ENCODE results near the gene RIT2. TPM values are rescaled to one million over a fixed set of nuclear protein-coding genes. Genes with fewer than 3 reads are reported as not detected.

The RIT2 gene
- total RNA-seq, 4 donors from 2014 or later = not detected

- no peaks in the 10 kb centered on the region for H3K4me1 ChIP-seq
- H3K27me3 ChIP-seq = no peaks in the 10 kb centered on the region
- no peaks in the 10 kb centered on the region for H3K9me3 ChIP-seq
- no peak for TF ChIP-seq CTCF (IDR thresholded peaks at IDR 0.05)
- TF ChIP-seq POLR2A (IDR thresholded peaks at IDR 0.05) = no peak
- H3K36me3 ChIP-seq = no peaks in the 10 kb centered on the region
- no peak overlapping the region for H3K4me3 ChIP-seq
- DNase-seq = no peak
- no peak overlapping the region for H3K27ac ChIP-seq
These were observed 265.1 kb downstream of the RIT2 start for GRCh38 chr18:42850174-42851083.

GRCh38 chr18:42839408-42839807 is 276.1 kb downstream of the RIT2 start:
- Histone ChIP-seq H3K36me3 (no peaks in the 10 kb centered on the region), H3K27me3 (no peaks in the 10 kb centered on the region), H3K4me3 (no peak overlapping the region), H3K9me3 (no peaks in the 10 kb centered on the region), H3K27ac (no peak overlapping the region), H3K4me1 (no peaks in the 10 kb centered on the region)
- no peak for TF ChIP-seq POLR2A (IDR thresholded peaks at IDR 0.05)
- no peak for TF ChIP-seq CTCF (IDR thresholded peaks at IDR 0.05)
- no peak for DNase-seq

- no peak overlapping the region for H3K4me3 ChIP-seq
- DNase-seq = no peak
- H3K27me3 ChIP-seq = no peaks in the 10 kb centered on the region
- no peaks in the 10 kb centered on the region for H3K36me3 ChIP-seq
- no peaks in the 10 kb centered on the region for H3K9me3 ChIP-seq
- H3K27ac ChIP-seq = no peak overlapping the region
- TF ChIP-seq CTCF (IDR thresholded peaks at IDR 0.05) = no peak
- H3K4me1 ChIP-seq = no peaks in the 10 kb centered on the region
These were observed 276.8 kb downstream of the RIT2 start for GRCh38 chr18:42838546-42839145.

GRCh38 chr18:42830936-42831335 is 284.5 kb downstream of the RIT2 start:
- no peak overlapping the region for H3K27ac ChIP-seq
- H3K9me3 ChIP-seq = no peaks in the 10 kb centered on the region
- no peak overlapping the region for H3K4me3 ChIP-seq
- no peaks in the 10 kb centered on the region for H3K36me3 ChIP-seq
- no peaks in the 10 kb centered on the region for H3K27me3 ChIP-seq
- no peaks in the 10 kb centered on the region for H3K4me1 ChIP-seq
- no peak for DNase-seq
- TF ChIP-seq POLR2A (IDR thresholded peaks at IDR 0.05) (no peak), CTCF (IDR thresholded peaks at IDR 0.05) (no peak)

- Histone ChIP-seq H3K4me1 (no peaks in the 10 kb centered on the region), H3K27me3 (no peaks in the 10 kb centered on the region), H3K9me3 (no peaks in the 10 kb centered on the region), H3K27ac (no peak overlapping the region), H3K4me3 (no peak overlapping the region), H3K36me3 (no peaks in the 10 kb centered on the region)
- TF ChIP-seq CTCF (IDR thresholded peaks at IDR 0.05) = no peak
- TF ChIP-seq POLR2A (IDR thresholded peaks at IDR 0.05) = no peak
- DNase-seq = no peak
These were observed 286.6 kb downstream of the RIT2 start for GRCh38 chr18:42828881-42829280.

Data from Peyer's patch (tissue), 4 donors.